ENCODE measurements around the gene LRTM1.

Gene LRTM1

DNA sequence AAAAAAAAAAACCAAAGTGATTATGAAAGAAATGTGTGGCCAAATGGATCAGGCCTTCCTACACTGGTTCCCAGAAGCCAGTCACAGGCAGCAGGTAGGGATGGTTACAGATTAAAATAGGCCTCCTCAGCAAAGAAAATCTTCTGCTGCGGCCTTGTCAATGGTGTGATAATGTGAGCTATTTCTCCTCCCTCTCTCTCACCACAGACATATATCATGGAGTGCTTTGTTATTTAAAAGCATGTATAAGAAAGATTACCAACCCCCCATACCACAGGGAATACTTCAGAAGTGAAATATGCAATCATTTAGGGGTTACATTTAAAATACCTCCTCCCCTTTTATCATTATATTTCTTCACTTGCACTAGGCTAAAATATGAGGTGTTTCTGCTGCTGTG is 32.2 kb upstream of the LRTM1 start:
- no peaks in the 10 kb centered on the region for H3K9me3 ChIP-seq (ENCODE audit: insufficient read depth, low read length)
- H3K9ac ChIP-seq (ENCODE audit: low read length) = no peak overlapping the region
- H3K4me1 ChIP-seq (ENCODE audit: low read length) = no peaks in the 10 kb centered on the region
- 0 out of 2 replicates have a peak, but pooled peaks cover 7% of the 10 kb centered on the region for H3K27me3 ChIP-seq (ENCODE audit: low read depth, low read length)
- no peak overlapping the region for H3K27ac ChIP-seq (ENCODE audit: low read length)
- no peaks in the 10 kb centered on the region for H4K20me1 ChIP-seq (ENCODE audit: insufficient read depth, low read length)
- no peak overlapping the region for H3K4me2 ChIP-seq (ENCODE audit: low read length)
- H3K79me2 ChIP-seq (ENCODE audit: low read length) = no peaks in the 10 kb centered on the region
- no peaks in the 10 kb centered on the region for H3K36me3 ChIP-seq (replicated peaks; ENCODE audit: low read depth, low read length)
- TF ChIP-seq, protein P1, sequence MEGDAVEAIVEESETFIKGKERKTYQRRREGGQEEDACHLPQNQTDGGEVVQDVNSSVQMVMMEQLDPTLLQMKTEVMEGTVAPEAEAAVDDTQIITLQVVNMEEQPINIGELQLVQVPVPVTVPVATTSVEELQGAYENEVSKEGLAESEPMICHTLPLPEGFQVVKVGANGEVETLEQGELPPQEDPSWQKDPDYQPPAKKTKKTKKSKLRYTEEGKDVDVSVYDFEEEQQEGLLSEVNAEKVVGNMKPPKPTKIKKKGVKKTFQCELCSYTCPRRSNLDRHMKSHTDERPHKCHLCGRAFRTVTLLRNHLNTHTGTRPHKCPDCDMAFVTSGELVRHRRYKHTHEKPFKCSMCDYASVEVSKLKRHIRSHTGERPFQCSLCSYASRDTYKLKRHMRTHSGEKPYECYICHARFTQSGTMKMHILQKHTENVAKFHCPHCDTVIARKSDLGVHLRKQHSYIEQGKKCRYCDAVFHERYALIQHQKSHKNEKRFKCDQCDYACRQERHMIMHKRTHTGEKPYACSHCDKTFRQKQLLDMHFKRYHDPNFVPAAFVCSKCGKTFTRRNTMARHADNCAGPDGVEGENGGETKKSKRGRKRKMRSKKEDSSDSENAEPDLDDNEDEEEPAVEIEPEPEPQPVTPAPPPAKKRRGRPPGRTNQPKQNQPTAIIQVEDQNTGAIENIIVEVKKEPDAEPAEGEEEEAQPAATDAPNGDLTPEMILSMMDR (IDR thresholded peaks at IDR 0.05; ENCODE audit: low read depth, low read length) = no peak
- TF ChIP-seq EZH2phosphoT487 (IDR thresholded peaks at IDR 0.05; ENCODE audit: low read depth) = no peak
- no peak overlapping the region for H2AFZ ChIP-seq (ENCODE audit: low read depth, low read length)
- no peak overlapping the region for H3K4me3 ChIP-seq (ENCODE audit: low read length)

DNA sequence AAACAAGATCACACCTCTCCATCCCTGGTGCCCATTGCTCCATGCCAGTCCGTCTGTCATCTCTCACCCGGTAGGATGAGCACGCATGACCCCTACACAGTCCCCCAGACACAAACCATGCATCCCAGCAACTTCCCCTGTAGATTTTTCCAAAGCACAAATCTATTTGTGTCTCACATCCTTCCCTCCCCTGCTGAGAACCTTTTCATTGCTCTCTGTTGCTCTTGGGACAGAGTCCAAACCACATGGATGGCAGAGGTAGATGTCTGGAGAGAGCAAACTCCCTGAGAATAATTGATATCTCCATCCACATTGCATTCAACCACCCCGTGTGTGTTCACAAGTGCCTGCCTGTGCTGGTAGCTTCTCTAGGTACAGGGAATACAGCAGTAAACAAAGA is 29.9 kb upstream of the LRTM1 start:
- Histone ChIP-seq H3K9me3 (ENCODE audit: insufficient read depth, low read length) (no peaks in the 10 kb centered on the region), H2AFZ (ENCODE audit: low read depth, low read length) (no peak overlapping the region), H3K9ac (ENCODE audit: low read length) (no peak overlapping the region), H3K79me2 (ENCODE audit: low read length) (no peaks in the 10 kb centered on the region), H3K4me3 (ENCODE audit: low read length) (no peak overlapping the region), H3K4me1 (ENCODE audit: low read length) (no peaks in the 10 kb centered on the region), H3K27me3 (ENCODE audit: low read depth, low read length) (peaks cover 7% of the 10 kb centered on the region; the same call in 1 of the 2 replicates), H3K27ac (ENCODE audit: low read length) (no peak overlapping the region), H4K20me1 (ENCODE audit: insufficient read depth, low read length) (no peaks in the 10 kb centered on the region), H3K36me3 (replicated peaks; ENCODE audit: low read depth, low read length) (no peaks in the 10 kb centered on the region), H3K4me2 (ENCODE audit: low read length) (no peak overlapping the region)
- TF ChIP-seq EZH2phosphoT487 (IDR thresholded peaks at IDR 0.05; ENCODE audit: low read depth) = no peak
- TF ChIP-seq, protein P1 (IDR thresholded peaks at IDR 0.05; ENCODE audit: low read depth, low read length) = no peak

DNA sequence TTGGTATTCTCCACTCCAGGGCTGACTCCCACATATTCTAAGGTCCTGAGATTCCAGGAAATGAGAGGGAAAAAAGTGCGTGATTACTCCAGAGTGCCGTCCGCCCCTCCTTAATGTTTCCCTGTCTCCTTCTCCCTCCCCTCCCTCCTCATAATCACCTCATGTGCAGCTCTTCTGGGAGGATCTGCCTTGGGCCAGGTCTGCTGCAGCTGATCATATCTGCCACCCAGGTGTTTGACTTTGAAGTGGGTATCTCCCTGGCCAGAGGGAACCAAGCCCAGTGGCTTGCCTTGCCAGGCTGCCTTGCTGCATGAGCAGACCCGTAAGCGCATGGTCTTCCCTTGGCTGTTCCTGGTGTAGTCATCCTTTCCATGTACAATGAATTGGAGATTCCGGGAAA is 28.1 kb upstream of the LRTM1 start:
- no peak overlapping the region for H2AFZ ChIP-seq (ENCODE audit: low read depth, low read length)
- H3K9me3 ChIP-seq (ENCODE audit: insufficient read depth, low read length) = no peaks in the 10 kb centered on the region
- H3K4me2 ChIP-seq (ENCODE audit: low read length) = no peak overlapping the region
- H3K79me2 ChIP-seq (ENCODE audit: low read length) = no peaks in the 10 kb centered on the region
- no peak overlapping the region for H3K9ac ChIP-seq (ENCODE audit: low read length)
- H3K27ac ChIP-seq (ENCODE audit: low read length) = no peak overlapping the region
- no peaks in the 10 kb centered on the region; the same call in 1 of the 2 replicates for H3K27me3 ChIP-seq (ENCODE audit: low read depth, low read length)
- no peaks in the 10 kb centered on the region for H3K36me3 ChIP-seq (replicated peaks; ENCODE audit: low read depth, low read length)
- H3K4me1 ChIP-seq (ENCODE audit: low read length) = no peaks in the 10 kb centered on the region
- no peaks in the 10 kb centered on the region for H4K20me1 ChIP-seq (ENCODE audit: insufficient read depth, low read length)
- TF ChIP-seq, protein P1 (IDR thresholded peaks at IDR 0.05; ENCODE audit: low read depth, low read length) = no peak
- no peak for TF ChIP-seq EZH2phosphoT487 (IDR thresholded peaks at IDR 0.05; ENCODE audit: low read depth)
- no peak overlapping the region for H3K4me3 ChIP-seq (ENCODE audit: low read length)

DNA sequence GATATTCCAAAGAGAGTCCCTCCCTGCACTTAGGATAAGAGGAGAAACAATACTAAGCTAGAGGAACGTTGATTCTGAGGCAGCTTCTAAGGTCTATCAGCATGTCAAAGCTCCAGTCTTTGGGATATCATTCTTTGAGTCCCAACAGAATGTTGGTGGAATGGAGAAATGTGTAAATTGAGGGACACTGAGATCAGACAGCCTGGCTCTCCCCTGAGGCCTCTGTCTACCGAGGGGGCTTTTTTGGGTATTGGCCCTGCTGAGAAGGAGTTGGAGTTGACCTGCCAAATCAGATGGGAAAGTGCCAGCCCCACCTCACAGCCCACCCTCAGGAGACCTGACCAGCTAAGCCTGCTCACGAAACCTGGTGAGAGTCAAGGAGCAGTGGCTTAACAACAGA is 27.6 kb upstream of the LRTM1 start:
- TF ChIP-seq, protein P1 (IDR thresholded peaks at IDR 0.05; ENCODE audit: low read depth, low read length) = no peak
- no peak for TF ChIP-seq EZH2phosphoT487 (IDR thresholded peaks at IDR 0.05; ENCODE audit: low read depth)
- Histone ChIP-seq H3K9ac (ENCODE audit: low read length) (no peak overlapping the region), H3K4me3 (ENCODE audit: low read length) (no peak overlapping the region)

More for the DNA sequence above, 27.6 kb upstream of the LRTM1 start:
- Histone ChIP-seq H3K36me3 (replicated peaks; ENCODE audit: low read depth, low read length) (no peaks in the 10 kb centered on the region), H2AFZ (ENCODE audit: low read depth, low read length) (no peak overlapping the region), H3K79me2 (ENCODE audit: low read length) (no peaks in the 10 kb centered on the region), H3K4me2 (ENCODE audit: low read length) (no peak overlapping the region), H3K4me1 (ENCODE audit: low read length) (no peaks in the 10 kb centered on the region), H4K20me1 (ENCODE audit: insufficient read depth, low read length) (no peaks in the 10 kb centered on the region), H3K27ac (ENCODE audit: low read length) (no peak overlapping the region), H3K9me3 (ENCODE audit: insufficient read depth, low read length) (no peaks in the 10 kb centered on the region), H3K27me3 (ENCODE audit: low read depth, low read length) (no peaks in the 10 kb centered on the region; the same call in 1 of the 2 replicates)

Data from OCI-LY3 (cell line).